ENCODE results near the gene AKAP8L.
"Not testable (repeated sequence)": the region's sequence is repeated elsewhere in the genome, so short reads cannot be mapped to it uniquely, and the experiment has no call there.

Gene AKAP8L

GRCh38 chr19:15378534-15379082, 40.2 kb downstream of the AKAP8L start:
- peak; percentile 57 for DNase-seq

GRCh38 chr19:15374796-15375440, 43.9 kb downstream of the AKAP8L start:
- no peak for DNase-seq

- no peak for DNase-seq
Measured at GRCh38 chr19:15374105-15374651, 44.6 kb downstream of the AKAP8L start.

GRCh38 chr19:15373644-15374043, 45.1 kb downstream of the AKAP8L start:
- no peak for DNase-seq

- no peak for DNase-seq
Measured at GRCh38 chr19:15372891-15373301, 45.9 kb downstream of the AKAP8L start.

- DNase-seq: no peak
Measured at GRCh38 chr19:15372470-15372869, 46.3 kb downstream of the AKAP8L start.

- DNase-seq: no peak
Measured at GRCh38 chr19:15371786-15372380, 46.9 kb downstream of the AKAP8L start.

GRCh38 chr19:15371119-15371518, 47.7 kb downstream of the AKAP8L start:
- no peak for DNase-seq

- DNase-seq: no peak
Measured at GRCh38 chr19:15369594-15369891, 49.2 kb downstream of the AKAP8L start.

- no peak for DNase-seq
Measured at GRCh38 chr19:15368798-15369593, 49.8 kb downstream of the AKAP8L start.

- no peak for DNase-seq
Measured at GRCh38 chr19:15368051-15368632, 50.6 kb downstream of the AKAP8L start.

GRCh38 chr19:15367439-15367838, 51.3 kb downstream of the AKAP8L start:
- no peak for DNase-seq

GRCh38 chr19:15365264-15365663, 53.5 kb downstream of the AKAP8L start:
- no peak for DNase-seq

- not testable (repeated sequence) for DNase-seq
Measured at GRCh38 chr19:15363791-15364190, 55.0 kb downstream of the AKAP8L start.

GRCh38 chr19:15363048-15363447, 55.7 kb downstream of the AKAP8L start:
- not testable (repeated sequence) for DNase-seq

- DNase-seq: not testable (repeated sequence)
Measured at GRCh38 chr19:15360015-15360414, 58.8 kb downstream of the AKAP8L start.

- no peak for DNase-seq
Measured at GRCh38 chr19:15358918-15359317, 59.9 kb downstream of the AKAP8L start.

GRCh38 chr19:15357906-15358305, 60.9 kb downstream of the AKAP8L start:
- no peak for DNase-seq

GRCh38 chr19:15354566-15355296, 64.1 kb downstream of the AKAP8L start:
- DNase-seq: no peak

GRCh38 chr19:15353908-15354307, 64.9 kb downstream of the AKAP8L start:
- no peak for DNase-seq

- not testable (repeated sequence) for DNase-seq
Measured at GRCh38 chr19:15352535-15352934, 66.3 kb downstream of the AKAP8L start.

GRCh38 chr19:15341328-15341727, 77.5 kb downstream of the AKAP8L start:
- not testable (repeated sequence) for DNase-seq
